NAMALWA (cell line): ENCODE measurements around the gene TTF1.

Experiments used
- DNase-seq: peaks from one replicate; pipeline ENCODE4 v3.0.0-alpha.2; 2015; ENCODE audit warnings: low spot score

Gene TTF1

DNA sequence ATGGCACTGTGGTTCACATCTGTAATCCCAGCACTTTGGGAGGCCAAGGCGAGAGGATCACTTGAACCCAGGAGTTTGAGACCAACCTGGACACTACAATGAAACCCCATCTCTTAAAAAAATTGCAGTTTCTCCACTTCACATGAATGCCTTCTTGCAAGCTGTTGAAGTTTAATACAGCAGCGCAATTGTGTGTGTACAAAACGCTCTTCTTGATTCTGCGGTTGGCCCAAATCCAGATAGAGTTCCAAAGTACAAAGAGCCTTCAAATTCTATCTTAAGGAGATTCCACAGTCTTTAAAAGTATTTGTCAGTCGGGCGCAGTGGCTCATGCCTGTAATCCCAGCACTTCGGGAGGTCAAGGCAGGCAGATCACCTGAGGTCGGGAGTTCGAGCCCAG, 42.6 kb downstream of the TTF1 start:
- DNase-seq, result no peak

DNA sequence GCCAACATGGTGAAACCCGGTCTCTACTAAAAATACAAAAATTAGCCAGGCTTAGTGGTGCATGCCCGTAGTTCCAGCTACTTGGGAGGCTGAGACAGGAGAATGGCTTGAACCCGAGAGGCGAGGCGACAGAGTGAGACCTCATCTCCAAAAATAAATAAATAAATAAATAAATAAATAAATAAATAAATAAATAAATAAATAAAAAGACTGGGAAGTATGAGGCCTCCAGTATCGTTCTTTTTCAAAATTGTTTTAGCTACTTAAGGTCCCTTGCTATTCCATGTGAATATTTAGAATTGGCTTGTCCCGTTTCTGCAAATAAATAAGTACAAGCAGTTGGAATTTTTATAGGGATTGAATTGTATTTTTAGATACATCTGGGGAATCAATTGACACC, 48.9 kb downstream of the TTF1 start:
- no peak for DNase-seq

DNA sequence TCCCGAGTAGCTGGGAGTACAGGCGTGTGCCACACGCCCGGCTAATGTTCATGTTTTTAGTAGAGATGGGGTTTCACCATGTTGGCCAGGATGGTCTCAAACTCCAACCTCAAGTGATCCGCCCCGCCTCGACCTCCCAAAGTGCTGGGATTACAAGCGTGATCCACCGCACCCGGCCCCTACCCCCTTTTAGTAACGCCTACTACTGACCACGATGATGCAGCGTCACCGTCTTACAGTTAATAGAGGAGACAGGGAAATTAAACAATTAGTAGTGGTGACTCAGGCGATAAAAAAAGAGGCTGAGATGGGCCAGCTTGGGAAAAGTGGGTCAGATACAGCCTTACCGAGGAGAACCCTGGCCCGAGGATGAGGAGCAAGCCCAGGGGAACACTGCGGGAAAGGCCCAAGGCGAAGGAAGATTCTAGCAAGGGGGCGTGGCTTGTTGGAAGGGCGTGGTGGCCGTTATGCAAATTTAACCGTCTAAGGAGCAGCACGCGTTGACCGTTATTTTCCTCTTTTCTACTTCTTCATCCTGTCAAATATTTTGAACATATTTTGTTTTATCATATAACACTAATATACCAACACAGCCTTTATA, 50.2 kb downstream of the TTF1 start:
- no peak for DNase-seq

DNA sequence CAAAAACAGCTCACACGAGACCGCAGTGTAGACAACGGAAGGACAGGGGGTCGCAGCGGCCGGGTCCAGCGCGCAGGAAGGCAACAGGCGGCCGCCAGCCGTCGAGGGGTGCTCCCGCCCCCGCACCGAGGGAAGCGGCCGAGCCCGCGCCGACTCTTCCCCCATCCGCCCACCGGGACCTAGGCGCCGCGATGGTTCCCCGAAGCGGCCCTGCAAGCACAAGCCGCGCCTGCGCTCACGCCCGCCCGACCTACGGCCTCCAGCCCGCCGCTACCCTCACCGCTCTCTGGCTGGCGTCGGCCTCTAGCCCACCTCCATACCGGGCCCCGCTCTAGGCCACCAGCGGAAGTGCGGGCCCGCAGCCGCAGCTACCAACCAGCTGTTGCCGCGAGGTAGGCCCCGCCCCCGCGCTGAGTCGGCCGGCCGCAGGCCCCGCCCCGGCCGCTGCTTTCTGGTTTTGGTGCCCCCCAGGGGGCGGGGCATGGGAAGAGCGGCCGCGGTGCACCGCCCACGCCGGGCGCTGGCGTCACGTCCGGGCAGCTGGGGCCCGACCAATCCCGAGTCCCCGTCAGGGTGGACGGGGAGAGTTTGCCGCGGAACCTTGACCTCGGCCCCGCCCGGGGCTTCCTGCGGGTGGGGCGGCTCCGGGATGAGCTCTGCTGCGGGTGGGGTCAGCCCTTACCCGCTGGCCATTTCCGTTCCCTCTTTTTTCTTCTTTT, 51.8 kb downstream of the TTF1 start, which contains the start of gene SETX:
TSS of gene SETX (minus strand) at position 350 of the 719 bp plus-strand sequence. CDS start 5,558 bp downstream, outside the sequence.
- DNase-seq, result peak; percentile 97

DNA sequence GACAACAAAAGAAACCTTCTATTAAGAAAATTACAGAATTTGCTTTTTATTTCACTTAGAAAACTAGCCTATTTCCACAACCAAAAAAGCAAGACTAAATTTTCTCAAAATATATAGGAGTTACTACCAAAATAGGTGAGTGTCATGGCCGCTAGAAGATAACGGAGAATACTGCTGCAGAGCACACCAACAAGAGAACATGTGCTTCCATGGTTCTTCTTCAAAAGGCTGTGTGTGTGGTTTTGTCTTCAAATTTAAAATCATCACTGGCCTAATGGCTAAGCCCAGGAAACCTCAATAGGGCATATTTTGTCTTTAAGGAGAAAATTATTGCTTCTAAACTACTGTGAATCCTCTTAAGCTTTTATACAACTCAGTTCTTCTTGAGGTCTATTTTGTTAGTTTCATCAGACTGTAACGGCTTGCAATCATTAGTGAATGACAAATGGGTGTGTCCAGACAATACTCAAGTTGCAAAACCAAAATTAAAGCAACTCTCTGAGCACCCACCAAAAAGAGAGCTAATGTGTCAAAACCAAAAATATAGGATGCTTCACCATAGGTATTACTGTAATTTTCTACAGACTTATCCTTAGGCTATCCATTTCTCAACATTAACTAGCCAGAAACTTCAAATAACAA, 55.1 kb downstream of the TTF1 start:
- peak; percentile 46 for DNase-seq

DNA sequence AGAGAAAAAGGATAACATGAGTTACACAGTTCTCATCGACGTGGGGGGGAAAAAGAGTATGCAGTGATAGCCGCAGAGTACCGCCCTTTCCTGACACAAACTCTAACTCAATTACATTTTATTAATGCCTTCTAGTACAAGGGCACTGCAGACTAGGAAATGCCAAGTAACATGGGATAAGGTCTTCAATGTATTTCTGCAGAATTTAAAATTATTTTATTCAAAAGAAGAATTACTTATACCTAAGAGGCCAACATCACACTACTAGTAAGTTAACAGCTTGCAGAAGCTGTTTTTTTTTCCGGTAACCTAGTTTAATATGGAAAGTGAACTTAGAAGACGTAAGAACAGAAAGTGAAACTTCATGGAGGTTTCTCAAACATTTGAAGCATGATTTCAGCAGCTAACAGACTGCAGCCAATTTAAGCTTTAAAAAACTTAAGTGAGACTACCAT, 55.8 kb downstream of the TTF1 start:
- peak; percentile 77 for DNase-seq

DNA sequence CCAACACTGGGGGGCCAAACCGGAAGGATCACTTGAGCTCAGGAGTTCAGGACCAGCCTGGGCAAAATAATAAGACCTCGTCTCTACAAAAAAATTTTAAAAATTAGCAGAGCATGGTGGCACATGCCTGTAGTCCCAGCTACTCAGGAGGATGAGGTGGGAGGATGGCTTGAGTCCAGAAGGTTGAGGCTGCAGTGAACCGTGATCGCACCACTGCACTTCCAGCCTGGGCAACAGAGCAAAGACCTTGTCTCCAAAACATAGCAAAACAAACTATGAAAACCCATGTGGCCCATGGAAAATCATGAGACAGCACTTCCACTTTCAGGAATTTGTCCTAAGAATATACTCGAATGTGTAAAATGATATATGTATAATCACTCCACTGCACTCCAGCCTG, 58.0 kb downstream of the TTF1 start:
- DNase-seq, result no peak

DNA sequence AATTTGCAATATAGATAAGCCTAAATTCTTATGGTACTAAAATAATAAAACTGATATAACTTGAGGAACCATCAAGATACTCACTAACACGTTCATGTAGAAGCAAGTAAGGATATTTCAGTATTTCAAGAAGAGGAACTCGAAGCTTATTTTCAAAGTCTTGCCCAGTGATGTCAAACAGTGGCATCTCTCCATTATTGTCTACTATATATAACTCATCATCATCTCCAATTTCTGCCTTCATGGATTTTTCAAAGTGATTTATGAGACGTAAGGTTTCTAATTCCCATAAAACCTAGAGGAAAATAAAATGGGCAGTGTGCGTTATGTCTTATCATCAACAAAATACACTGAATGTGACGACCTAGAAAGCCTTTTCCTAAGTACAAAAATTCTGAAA, 60.5 kb downstream of the TTF1 start:
- DNase-seq, result no peak

DNA sequence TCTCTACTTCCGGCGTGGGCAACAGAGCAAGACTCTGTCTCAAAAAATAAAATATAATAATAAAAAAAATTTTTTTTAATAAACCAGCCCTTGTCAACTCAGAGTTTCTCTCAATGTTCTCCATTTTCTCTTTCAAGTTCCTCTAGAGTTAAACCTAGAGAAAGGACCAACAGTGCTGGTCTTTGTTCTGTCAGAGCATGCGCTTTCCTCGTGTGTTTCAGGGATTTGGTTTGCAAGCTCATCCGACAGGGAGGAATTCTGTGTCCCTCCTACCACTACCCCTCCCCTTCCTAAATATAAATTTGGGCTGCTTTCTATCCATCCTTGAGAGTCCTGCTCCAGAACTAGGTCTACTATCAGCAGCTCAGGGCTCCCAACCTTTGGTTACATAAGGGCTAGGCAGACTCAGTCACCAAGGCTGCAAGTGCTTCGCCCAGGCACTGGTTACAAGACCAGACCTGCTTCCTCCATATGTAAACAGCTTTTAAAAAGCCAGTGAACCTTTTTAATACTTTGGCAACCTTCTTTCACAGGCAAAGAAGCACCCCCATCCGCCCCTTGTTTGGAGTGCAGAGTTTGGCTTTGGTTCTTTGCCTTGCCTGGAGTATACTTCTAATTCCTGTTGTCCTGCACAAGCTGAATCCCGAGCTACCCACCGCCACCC, 65.3 kb downstream of the TTF1 start:
- no peak for DNase-seq

DNA sequence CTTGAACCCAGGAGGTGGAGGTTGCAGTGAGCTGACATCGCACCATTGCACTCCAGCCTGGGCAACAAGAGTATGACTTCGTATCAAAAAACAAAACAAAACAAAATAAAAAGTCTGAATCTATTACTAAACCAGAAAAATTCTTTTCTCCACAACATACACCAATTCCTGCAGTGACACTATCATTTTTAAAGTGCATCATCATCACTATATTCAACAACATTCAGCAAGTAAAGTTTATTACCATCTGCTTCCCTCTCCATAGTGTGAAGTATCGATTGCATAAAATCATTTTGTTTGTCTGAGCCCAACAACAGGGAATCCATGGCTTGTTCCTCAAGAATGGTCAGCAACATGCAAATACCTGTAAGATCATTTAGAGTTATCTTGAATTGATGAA, 72.3 kb downstream of the TTF1 start:
- no peak for DNase-seq

DNA sequence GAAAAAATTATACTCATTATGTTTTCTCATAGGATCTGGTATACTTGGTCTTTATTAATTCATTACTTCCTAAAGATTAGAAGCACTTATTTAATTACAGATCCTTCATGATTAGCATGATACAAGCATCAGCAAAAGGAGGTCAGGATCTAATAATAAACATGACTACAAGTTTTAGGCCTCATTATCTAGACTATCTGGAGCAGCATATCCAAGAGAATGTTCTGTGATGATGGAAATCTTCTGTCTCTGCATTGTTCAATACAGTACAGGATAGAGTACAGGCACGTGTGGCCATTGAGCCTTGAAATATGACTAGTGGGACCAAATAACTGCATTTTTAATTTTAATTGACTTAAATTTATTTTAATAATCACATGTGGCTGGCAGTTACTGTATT, 73.1 kb downstream of the TTF1 start:
- no peak for DNase-seq

DNA sequence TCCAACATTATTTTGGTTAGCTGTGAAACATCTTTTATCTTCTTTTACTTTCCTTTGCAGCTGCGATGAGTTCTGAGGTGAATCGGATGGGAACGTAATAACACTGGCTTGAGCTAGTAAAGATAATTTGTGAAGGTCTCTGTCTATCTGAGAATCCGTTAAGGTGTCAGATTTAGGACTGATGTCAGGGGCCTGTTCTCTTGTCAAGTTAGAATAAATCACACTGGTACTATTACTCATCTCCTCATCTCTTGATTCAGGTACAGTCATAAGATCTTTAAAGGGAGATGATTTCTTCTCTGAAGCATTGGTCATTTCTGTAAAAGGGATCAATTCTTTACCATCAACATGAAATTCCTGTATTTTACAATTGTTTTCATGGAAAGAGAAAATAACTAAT, 78.1 kb downstream of the TTF1 start:
- DNase-seq, result no peak

DNA sequence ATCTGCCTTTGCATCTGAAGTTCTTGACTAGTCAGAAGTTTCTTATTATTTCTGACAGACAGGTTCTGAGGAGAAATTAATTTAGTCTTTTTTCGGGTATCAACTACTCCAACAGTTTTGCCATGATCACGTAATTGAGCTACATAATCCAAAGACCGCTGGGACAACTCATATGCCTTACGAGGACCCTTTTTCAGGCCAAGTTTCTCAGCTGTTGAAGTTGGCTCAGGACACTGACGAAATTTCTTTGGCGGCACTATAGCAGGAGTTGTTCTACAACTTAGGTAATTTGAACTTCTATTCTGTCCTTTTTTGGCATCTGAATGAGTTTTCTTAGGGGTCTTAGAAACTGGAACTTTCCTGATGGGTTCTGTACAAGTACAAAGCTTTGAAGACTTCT, 79.1 kb downstream of the TTF1 start:
- no peak for DNase-seq
